Lower leg skin (tissue), 4 donors: ENCODE results near the gene SETX. TPM values are rescaled to one million over a fixed set of nuclear protein-coding genes. Genes with fewer than 3 reads are reported as not detected.

ENCODE experiments used
- DNase-seq, 2 donors: peaks; one replicate each; pipeline ENCODE4 v3.0.0-alpha.2; 2019; ENCODE audit warnings: low spot score in 2 of 2
- H3K4me3 ChIP-seq: fragments of 200-600 bp; sonication (generic); 2 replicates; pipeline ENCODE4 v1.5.1; 2017; ENCODE audit warnings: mild to moderate bottlenecking, low read depth; ENCODE audit not compliant: poor library complexity, severe bottlenecking
- CTCF ChIP-seq, 3 donors: fragments of 450-650 bp; IDR thresholded peaks; one replicate each; pipeline ENCODE4 v1.5.1; 2016; ENCODE audit warnings: antibody characterized with exemption in 3 of 3, mild to moderate bottlenecking in 3 of 3, moderate library complexity in 2 of 3
- POLR2A ChIP-seq, 2 donors: fragments of 450-650 bp; IDR thresholded peaks; one replicate each; pipeline ENCODE4 v1.6.1; 2016 to 2017; ENCODE audit warnings: antibody characterized with exemption in 2 of 2, mild to moderate bottlenecking in 1 of 2, moderate library complexity in 1 of 2
- WGBS, 2 donors: methylation state at CpG; one replicate each; pipeline ENCODE4 v1.1.5; 2018; 5-methylcytosine and 5-hydroxymethylcytosine counted together
- intact Hi-C: fragments of 100-400 bp; cut with DNase I; formaldehyde crosslinking; loops from one replicate; pipeline ENCODE4 v1.15.0; 2023; ENCODE audit warnings: low total_unique reads
- total RNA-seq, 4 donors: library from RNA; depleted of rRNA; stranded (reverse); fragments of >200 nt; gene quantifications; one replicate each; pipeline ENCODE4 v1.1.0, GENCODE V29; 2016

SETX gene
- total RNA-seq, 4 donors from 2014 or later, result 32.8 to 38.7 (median 35.9) TPM

- 85 to 92% methylated on average over 6 of the region's 6 CpGs for WGBS, 2 donors
- intact Hi-C loops, result no loop called here
- TF ChIP-seq POLR2A (IDR thresholded peaks at IDR 0.05) (no peak), CTCF (IDR thresholded peaks at IDR 0.05) (no peak)
- H3K4me3 ChIP-seq, result no peak overlapping the region
- DNase-seq, result no peak
Measured at GRCh38 chr9:132221941-132222340, 132.8 kb downstream of the SETX start.

GRCh38 chr9:132218208-132218607, 136.6 kb downstream of the SETX start:
- intact Hi-C loops, result no loop called here
- DNase-seq, result no peak
- no peak overlapping the region for H3K4me3 ChIP-seq
- 83 to 90% methylated on average over 8 of the region's 8 CpGs for WGBS, 2 donors
- TF ChIP-seq CTCF (IDR thresholded peaks at IDR 0.05) (no peak), POLR2A (IDR thresholded peaks at IDR 0.05) (no peak)

- no peak for TF ChIP-seq CTCF (IDR thresholded peaks at IDR 0.05)
- WGBS, 2 donors, result 70 to 79% methylated on average over 10 of the region's 10 CpGs
- DNase-seq, result no peak
- intact Hi-C loops, result no loop called here
- no peak overlapping the region for H3K4me3 ChIP-seq
Measured at GRCh38 chr9:132216861-132217619, 137.7 kb downstream of the SETX start.

GRCh38 chr9:132214027-132214622, 140.7 kb downstream of the SETX start:
- intact Hi-C loops, result no loop called here
- DNase-seq, result no peak
- 16 to 25% methylated on average over 17 to 18 of the region's 18 CpGs for whole genome bisulfite sequencing, 2 donors

GRCh38 chr9:132211570-132211969, 143.2 kb downstream of the SETX start:
- no peak for DNase-seq
- no peak overlapping the region for H3K4me3 ChIP-seq
- WGBS, 2 donors, result 83 to 89% methylated on average over 7 of the region's 7 CpGs
- TF ChIP-seq CTCF (IDR thresholded peaks at IDR 0.05), result no peak
- TF ChIP-seq POLR2A (IDR thresholded peaks at IDR 0.05), result no peak
- intact Hi-C loops, result no loop called here

More at GRCh38 chr9:132214027-132214622, 140.7 kb downstream of the SETX start:
- H3K4me3 ChIP-seq, result no peak overlapping the region
- no peak for TF ChIP-seq CTCF (IDR thresholded peaks at IDR 0.05)
- no peak for TF ChIP-seq POLR2A (IDR thresholded peaks at IDR 0.05)

Other genes starting within 250 kb of the SETX start
- gene NTNG2, start 192.9 kb downstream of the SETX start, total RNA-seq, result 1 to 10 TPM in 1 of 4 donors, under 1 TPM in 3; 0.10 to 1.0 (median 0.29) TPM
- 10 to 100 TPM in 3 of 4 donors, 1 to 10 TPM in 1; 9.3 to 12.2 (median 10.7) TPM for gene TTF1, start 51.9 kb upstream of the SETX start, total RNA-seq
- gene CFAP77, start 55.2 kb upstream of the SETX start, total RNA-seq, result not detected
- not detected for gene BARHL1, start 227.6 kb upstream of the SETX start, total RNA-seq